ENCODE data around the gene POFUT1. TPM values are rescaled to one million over a fixed set of nuclear protein-coding genes. Genes with fewer than 3 reads are reported as not detected.

POFUT1 gene
- polyA plus RNA-seq, 2 of the 4 experiments (the other 2 are of a cell fraction) = 29.6 to 43.9 TPM

DNA sequence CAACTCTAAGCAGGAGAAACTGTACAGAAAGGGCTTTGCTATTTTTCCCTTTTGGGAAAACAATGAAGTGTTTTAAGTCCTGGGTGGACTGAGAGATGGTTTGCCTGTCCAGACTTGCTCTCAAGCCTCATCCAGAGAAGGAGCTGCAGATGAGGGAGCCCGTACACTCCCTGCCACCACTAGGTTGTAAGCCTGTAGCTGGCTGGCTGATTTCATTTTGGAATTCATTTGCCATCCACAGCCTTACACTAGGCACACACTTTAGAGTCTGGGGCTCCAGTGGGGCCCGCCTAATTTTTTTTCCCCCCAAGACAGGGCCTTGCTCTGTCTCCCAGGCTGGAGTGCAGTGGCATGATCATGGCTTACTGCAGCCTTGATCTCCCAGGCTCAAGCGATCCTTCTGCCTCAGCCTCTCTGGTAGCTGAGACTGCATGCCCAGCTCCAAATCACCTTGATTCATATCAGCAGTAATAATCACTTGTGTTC lies 28.4 kb downstream of the POFUT1 start (continued):
- TF ChIP-seq, protein P1, sequence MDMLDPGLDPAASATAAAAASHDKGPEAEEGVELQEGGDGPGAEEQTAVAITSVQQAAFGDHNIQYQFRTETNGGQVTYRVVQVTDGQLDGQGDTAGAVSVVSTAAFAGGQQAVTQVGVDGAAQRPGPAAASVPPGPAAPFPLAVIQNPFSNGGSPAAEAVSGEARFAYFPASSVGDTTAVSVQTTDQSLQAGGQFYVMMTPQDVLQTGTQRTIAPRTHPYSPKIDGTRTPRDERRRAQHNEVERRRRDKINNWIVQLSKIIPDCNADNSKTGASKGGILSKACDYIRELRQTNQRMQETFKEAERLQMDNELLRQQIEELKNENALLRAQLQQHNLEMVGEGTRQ (IDR thresholded peaks at IDR 0.05) = no peak
- TF ChIP-seq FOSB (CRISPR knock-in tag; IDR thresholded peaks at IDR 0.05) = no peak
- TF ChIP-seq, protein P2, sequence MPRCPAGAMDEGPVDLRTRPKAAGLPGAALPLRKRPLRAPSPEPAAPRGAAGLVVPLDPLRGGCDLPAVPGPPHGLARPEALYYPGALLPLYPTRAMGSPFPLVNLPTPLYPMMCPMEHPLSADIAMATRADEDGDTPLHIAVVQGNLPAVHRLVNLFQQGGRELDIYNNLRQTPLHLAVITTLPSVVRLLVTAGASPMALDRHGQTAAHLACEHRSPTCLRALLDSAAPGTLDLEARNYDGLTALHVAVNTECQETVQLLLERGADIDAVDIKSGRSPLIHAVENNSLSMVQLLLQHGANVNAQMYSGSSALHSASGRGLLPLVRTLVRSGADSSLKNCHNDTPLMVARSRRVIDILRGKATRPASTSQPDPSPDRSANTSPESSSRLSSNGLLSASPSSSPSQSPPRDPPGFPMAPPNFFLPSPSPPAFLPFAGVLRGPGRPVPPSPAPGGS (IDR thresholded peaks at IDR 0.05) = no peak
- TF ChIP-seq, protein P3, sequence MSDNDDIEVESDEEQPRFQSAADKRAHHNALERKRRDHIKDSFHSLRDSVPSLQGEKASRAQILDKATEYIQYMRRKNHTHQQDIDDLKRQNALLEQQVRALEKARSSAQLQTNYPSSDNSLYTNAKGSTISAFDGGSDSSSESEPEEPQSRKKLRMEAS (IDR thresholded peaks at IDR 0.05) = no peak

DNA sequence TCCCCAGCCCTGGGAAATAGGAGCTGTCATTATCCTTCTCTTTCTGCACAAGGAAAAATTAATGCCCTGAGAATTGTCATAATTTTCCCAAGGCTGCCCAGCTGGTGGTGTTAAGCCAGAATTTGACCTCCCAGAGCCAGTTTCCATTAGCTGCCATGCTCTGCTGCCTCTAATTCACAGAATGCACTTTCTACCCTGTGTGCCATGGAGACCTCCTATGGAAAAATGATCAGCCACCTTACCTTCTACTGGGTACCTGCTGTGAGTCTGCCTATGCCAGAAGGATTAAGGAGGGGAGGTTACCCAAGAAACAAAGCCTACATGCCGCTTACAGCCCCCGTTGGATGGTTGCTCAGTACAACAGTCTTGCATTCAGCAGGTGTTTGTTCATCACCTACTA lies 29.1 kb downstream of the POFUT1 start:
- FAIRE-seq = no peak
- H3K27ac ChIP-seq = no peak overlapping the region
- no peaks in the 10 kb centered on the region for H3K9me3 ChIP-seq
- DNase-seq (ENCODE audit: low read depth in 1 of 2, low spot score in 1 of 2) = no peak
- H3K4me3 ChIP-seq = no peak overlapping the region
- no peak for TF ChIP-seq EHF (CRISPR knock-in tag; IDR thresholded peaks at IDR 0.05)
- TF ChIP-seq EP300 (IDR thresholded peaks at IDR 0.05) = no peak
- no peak for TF ChIP-seq ZFP36 (IDR thresholded peaks at IDR 0.05; ENCODE audit: borderline replicate concordance, partially characterized antibody)
- no peak for TF ChIP-seq GATA3 (IDR thresholded peaks at IDR 0.05; ENCODE audit: borderline replicate concordance)
- no peak for TF ChIP-seq CBX2 (IDR thresholded peaks at IDR 0.05; ENCODE audit: borderline replicate concordance, low read depth)
- no peak for TF ChIP-seq EHMT2 (IDR thresholded peaks at IDR 0.05; ENCODE audit: low read depth)
- TF ChIP-seq RNF2 (IDR thresholded peaks at IDR 0.05; ENCODE audit: borderline replicate concordance, low read depth) = no peak
- no peak for TF ChIP-seq ZNF302 (CRISPR knock-in tag; IDR thresholded peaks at IDR 0.05)
- TF ChIP-seq KDM5A (IDR thresholded peaks at IDR 0.05) = no peak
- no peak for TF ChIP-seq MAZ (IDR thresholded peaks at IDR 0.05; ENCODE audit: borderline replicate concordance, low read depth, low read length)
- no peak for TF ChIP-seq HOXA7 (CRISPR knock-in tag; IDR thresholded peaks at IDR 0.05)
- TF ChIP-seq, protein P4, sequence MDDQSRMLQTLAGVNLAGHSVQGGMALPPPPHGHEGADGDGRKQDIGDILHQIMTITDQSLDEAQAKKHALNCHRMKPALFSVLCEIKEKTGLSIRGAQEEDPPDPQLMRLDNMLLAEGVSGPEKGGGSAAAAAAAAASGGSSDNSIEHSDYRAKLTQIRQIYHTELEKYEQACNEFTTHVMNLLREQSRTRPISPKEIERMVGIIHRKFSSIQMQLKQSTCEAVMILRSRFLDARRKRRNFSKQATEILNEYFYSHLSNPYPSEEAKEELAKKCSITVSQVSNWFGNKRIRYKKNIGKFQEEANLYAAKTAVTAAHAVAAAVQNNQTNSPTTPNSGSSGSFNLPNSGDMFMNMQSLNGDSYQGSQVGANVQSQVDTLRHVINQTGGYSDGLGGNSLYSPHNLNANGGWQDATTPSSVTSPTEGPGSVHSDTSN (IDR thresholded peaks at IDR 0.05) = no peak
- TF ChIP-seq FOXS1 (CRISPR knock-in tag; IDR thresholded peaks at IDR 0.05) = no peak
- H3K4me2 ChIP-seq = no peak overlapping the region
- ChIA-PET CTCF (interaction anchor here (1.2 kb wide), 1 partner anchor 220 kb away, joined by 3 read pairs; no protein-coding TSS in a partner anchor), POLR2A (no interaction called here)
- WGBS (ENCODE audit: missing lambda C conversion rate) = 96% methylated on average over 2 of the region's 2 CpGs
- ATAC-seq = no peak
- no peaks in the 10 kb centered on the region for H3K4me1 ChIP-seq

DNA sequence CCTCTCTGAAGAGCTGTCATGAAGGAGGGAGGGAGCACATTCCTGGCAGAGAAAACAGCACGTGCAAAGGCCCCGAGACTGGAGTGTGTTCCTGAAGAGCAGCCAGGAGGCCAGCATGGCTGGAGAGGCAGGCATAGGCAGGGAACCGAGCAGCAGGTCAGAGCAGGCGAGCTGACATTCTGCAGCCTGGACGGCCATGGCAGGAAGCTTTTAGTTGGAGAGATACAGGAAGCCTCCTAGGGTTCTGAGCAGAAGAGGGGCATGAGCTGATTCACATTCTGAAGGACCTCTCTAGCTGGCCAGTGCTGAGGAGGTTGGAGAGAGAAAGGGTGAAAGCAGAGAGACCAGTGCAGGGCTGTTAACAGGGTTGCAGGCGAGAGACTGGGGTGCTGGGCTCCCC lies 29.7 kb downstream of the POFUT1 start:
- H3K4me2 ChIP-seq = no peak overlapping the region
- no peaks in the 10 kb centered on the region for H3K4me1 ChIP-seq
- WGBS (ENCODE audit: missing lambda C conversion rate) = 91% methylated on average over 6 of the region's 6 CpGs
- H3K9me3 ChIP-seq = no peaks in the 10 kb centered on the region
- no peak for FAIRE-seq
- CTCF ChIA-PET = interaction anchor here (0.6 to 1.2 kb wide), 2 partner anchors 219 to 1119 kb away, joined by 3 read pairs; no protein-coding TSS in a partner anchor
- no peak overlapping the region for H3K4me3 ChIP-seq
- POLR2A ChIA-PET = no interaction called here
- TF ChIP-seq CHD2 (IDR thresholded peaks at IDR 0.05; ENCODE audit: low read length, partially characterized antibody) = no peak
- TF ChIP-seq FOSB (CRISPR knock-in tag; IDR thresholded peaks at IDR 0.05) = no peak
- TF ChIP-seq, protein P2 (IDR thresholded peaks at IDR 0.05) = no peak
- TF ChIP-seq JUN (IDR thresholded peaks at IDR 0.05) = no peak
- TF ChIP-seq RCOR1 (IDR thresholded peaks at IDR 0.05; ENCODE audit: low read depth, low read length) = no peak
- no peak for TF ChIP-seq HOXB5 (CRISPR knock-in tag; IDR thresholded peaks at IDR 0.05)
- ATAC-seq = no peak
- DNase-seq (ENCODE audit: low read depth in 1 of 2, low spot score in 1 of 2) = no peak
- H3K27ac ChIP-seq = no peak overlapping the region

Data from A549 (cell line).